ENCODE data around the gene ARF3. TPM values are rescaled to one million over a fixed set of nuclear protein-coding genes. Genes with fewer than 3 reads are reported as not detected.

Gene ARF3
- total and polyA plus RNA-seq, 2 donors (not counting 1 experiment from before 2014, with no cell fraction given) = 31.7 to 77.5 TPM

GRCh38 chr12:48979602-48980388 lies 22.5 kb upstream of the ARF3 start:
- peaks cover 56% of the 10 kb centered on the region for H3K27me3 Mint-ChIP-seq
- Histone ChIP-seq H3K36me3 (replicated peaks in 1 of 2; ENCODE audit: control extremely low read depth in 1 of 2, control insufficient read depth in 1 of 2, extremely low read depth in 1 of 2, insufficient read depth in 2 of 2, low read length in 1 of 2) (no peaks in the 10 kb centered on the region), H3K4me2 (replicated peaks; ENCODE audit: low read depth, low read length, poor library complexity, severe bottlenecking) (peak overlapping the region; percentile 99), H3K27ac (ENCODE audit: low read length in 2 of 2) (no peak overlapping the region), H2AFZ (ENCODE audit: insufficient read depth, low read depth, low read length, poor library complexity, severe bottlenecking) (peak overlapping the region; percentile 86), H3K9ac (ENCODE audit: low read length) (peak overlapping the region; percentile 76), H3K4me3 (ENCODE audit: control extremely low read depth in 1 of 5, extremely low read depth in 1 of 5, insufficient read depth in 1 of 5, low read depth in 2 of 5, low read length in 4 of 5) (peak overlapping the region; percentile 52 to 86 (median 63)), H3K4me1 (ENCODE audit: control insufficient read depth in 2 of 2, insufficient read depth in 2 of 2, low read length in 2 of 2) (peaks cover 44 to 50% of the 10 kb centered on the region in 2 donors), H4K20me1 (ENCODE audit: control insufficient read depth, insufficient read depth, low read length, poor library complexity, severe bottlenecking) (no peaks in the 10 kb centered on the region), H3K27me3 (replicated peaks in 1 of 4; ENCODE audit: control extremely low read depth in 1 of 4, control insufficient read depth in 3 of 4, insufficient read depth in 4 of 4, low read length in 3 of 4) (peaks cover 2 to 68% (median 36%) of the 10 kb centered on the region in 4 experiments), H3K9me3 (ENCODE audit: control extremely low read depth in 1 of 3, control insufficient read depth in 2 of 3, insufficient read depth in 1 of 3, low read length in 2 of 3) (peaks cover 0 to 25% (median 0%) of the 10 kb centered on the region in 3 donors), H3K79me2 (ENCODE audit: control insufficient read depth, insufficient read depth, low read length) (no peaks in the 10 kb centered on the region)
- WGBS (ENCODE audit: insufficient coverage) = 1% methylated on average over 54 of the region's 55 CpGs
- H3K27ac Mint-ChIP-seq = peak overlapping the region; percentile 50
- peaks cover 54% of the 10 kb centered on the region for H3K4me1 Mint-ChIP-seq
- peak overlapping the region; percentile 93 for H3K4me3 Mint-ChIP-seq
- no peaks in the 10 kb centered on the region for H3K9me3 Mint-ChIP-seq (ENCODE audit: insufficient read depth)
- peak; percentile 31 for ATAC-seq (ENCODE audit: low read depth)
- TF ChIP-seq CTCF (IDR thresholded peaks at IDR 0.05) (no peak), EZH2 (IDR thresholded peaks at IDR 0.05; ENCODE audit: borderline replicate concordance, insufficient read depth, low read depth, low read length, poor library complexity, severe bottlenecking) (no peak)
- intact Hi-C loops (cut with micrococcal nuclease) = loop anchor here (2.0 kb wide), 3 partner anchors 15 to 127 kb away; partner anchors contain the start of genes ARF3 and DDX23
- peak; percentile 75 for DNase-seq
- POLR2A ChIA-PET = interaction anchor here (1.1 to 2.8 kb wide), 3 partner anchors 10 to 17 kb away, joined by 4 to 12 read pairs (median 9); no protein-coding TSS in a partner anchor
- CTCF ChIA-PET = interaction anchor here (0.6 to 9.0 kb wide), 18 partner anchors 9 to 127 kb away, joined by 3 to 71 read pairs (median 7); partner anchors contain the start of genes ARF3, DDX23, FKBP11 and RND1
